IMR-90 (cell line): ENCODE results near the gene CD99. TPM values are rescaled to one million over a fixed set of nuclear protein-coding genes. Genes with fewer than 3 reads are reported as not detected.

Experiments
- ATAC-seq: fragments of 200-7000 bp; cut with Tn5 transposase; 2 replicates; pipeline ENCODE4 v1.9.1; 2020; ENCODE audit warnings: low read depth, mild to moderate bottlenecking, moderate library complexity
- BruUV-seq: library from RNA; stranded (reverse); fragments of 400-500 nt; replicated peaks from 2 replicates; lab custom pipeline; 2021; lab: Mats Ljungman, UMichigan
- CTCF ChIA-PET: fragments of 300-600 bp; formaldehyde crosslinking; extraction: SDS; loops from one replicate; lab custom pipeline; 2021; ENCODE audit warnings: antibody characterized with exemption; lab: Yijun Ruan, JAX
- POLR2A ChIA-PET: fragments of 300-600 bp; sonication (Branson Sonifier 250); formaldehyde crosslinking; loops from one replicate; lab custom pipeline; 2022; ENCODE audit warnings: antibody characterized with exemption; ENCODE audit not compliant: unreplicated experiment; lab: Charles Lee
- DNase-seq: peaks from one replicate; pipeline ENCODE4 v3.0.0; 2013
- H2AFZ ChIP-seq: replicated peaks from 2 replicates; pipeline ENCODE3; 2013; ENCODE audit warnings: low read length, mild to moderate bottlenecking; ENCODE audit not compliant: poor library complexity
- H2AK5ac ChIP-seq: 2 replicates; pipeline ENCODE4 v1.6.1; 2013; ENCODE audit warnings: low read depth, low read length, inconsistent platforms
- H2AK9ac ChIP-seq: replicated peaks from 2 replicates; pipeline ENCODE3; 2013; ENCODE audit warnings: mild to moderate bottlenecking, low read depth, low read length, moderate library complexity; ENCODE audit not compliant: poor library complexity
- H2BK120ac ChIP-seq: 2 replicates; pipeline ENCODE4 v1.6.1; 2013; ENCODE audit warnings: low read depth, low read length, inconsistent platforms
- H2BK15ac ChIP-seq: 3 replicates; pipeline ENCODE4 v1.6.1; 2013; ENCODE audit warnings: low read depth, low read length, inconsistent platforms
- H2BK20ac ChIP-seq: 2 replicates; pipeline ENCODE4 v1.6.1; 2013; ENCODE audit warnings: low read depth, mild to moderate bottlenecking, inconsistent platforms, low read length, moderate library complexity
- H2BK5ac ChIP-seq: 2 replicates; pipeline ENCODE4 v1.6.1; 2013; ENCODE audit warnings: mild to moderate bottlenecking, low read depth, low read length, inconsistent platforms; ENCODE audit not compliant: poor library complexity, severe bottlenecking
- H3K14ac ChIP-seq: replicated peaks from 2 replicates; pipeline ENCODE4 v1.6.1; 2013; ENCODE audit warnings: low read depth, low read length, inconsistent platforms
- H3K18ac ChIP-seq: 2 replicates; pipeline ENCODE4 v1.6.1; 2013; ENCODE audit warnings: low read depth, low read length, control low read depth
- H3K23ac ChIP-seq: 2 replicates; pipeline ENCODE4 v1.6.1; 2013; ENCODE audit warnings: low read depth, low read length, inconsistent platforms
- H3K27ac ChIP-seq: 2 replicates; pipeline ENCODE4 v1.5.1; 2013; ENCODE audit warnings: mild to moderate bottlenecking, control low read depth, low read length; ENCODE audit not compliant: insufficient read depth
- H3K27me3 ChIP-seq: 2 replicates; pipeline ENCODE4 v1.6.1; 2013; ENCODE audit warnings: low read length; ENCODE audit not compliant: control insufficient read depth, insufficient read depth
- H3K36me3 ChIP-seq: 2 replicates; pipeline ENCODE4 v1.6.1; 2013; ENCODE audit warnings: low read length, mixed read lengths; ENCODE audit not compliant: control insufficient read depth, insufficient read depth
- H3K4ac ChIP-seq: 2 replicates; pipeline ENCODE4 v1.6.1; 2013; ENCODE audit warnings: low read depth, low read length, inconsistent platforms
- H3K4me1 ChIP-seq: 2 replicates; pipeline ENCODE4 v1.6.1; 2013; ENCODE audit warnings: low read length, mixed read lengths; ENCODE audit not compliant: control insufficient read depth, insufficient read depth
- H3K4me2 ChIP-seq: 2 replicates; pipeline ENCODE4 v1.6.1; 2013; ENCODE audit warnings: low read depth, mild to moderate bottlenecking, control low read depth, low read length, moderate library complexity
- H3K4me3 ChIP-seq: 2 replicates; pipeline ENCODE4 v1.5.1; 2013; ENCODE audit warnings: low read depth, mild to moderate bottlenecking, control low read depth, low read length, moderate library complexity; ENCODE audit not compliant: insufficient read depth
- H3K56ac ChIP-seq: 2 replicates; pipeline ENCODE4 v1.6.1; 2013; ENCODE audit warnings: low read length, inconsistent platforms; ENCODE audit not compliant: insufficient read depth; ENCODE audit errors: extremely low read depth
- H3K79me1 ChIP-seq, 2 experiments: 2 replicates each; pipeline ENCODE4 v1.6.1; 2013; ENCODE audit warnings: low read length in 2 of 2, inconsistent platforms in 1 of 2, low read depth in 1 of 2
- H3K9ac ChIP-seq: 2 replicates; pipeline ENCODE4 v1.6.1; 2013; ENCODE audit warnings: low read depth, low read length, control low read depth
- H3K9me1 ChIP-seq: 2 replicates; pipeline ENCODE4 v1.6.1; 2013; ENCODE audit warnings: low read length, inconsistent platforms; ENCODE audit not compliant: insufficient read depth
- H3K9me3 ChIP-seq: 2 replicates; pipeline ENCODE4 v1.6.1; 2013; ENCODE audit warnings: low read length; ENCODE audit not compliant: control insufficient read depth, insufficient read depth
- H4K20me1 ChIP-seq: 2 replicates; pipeline ENCODE4 v1.6.1; 2013; ENCODE audit warnings: low read length, inconsistent platforms; ENCODE audit not compliant: insufficient read depth
- H4K5ac ChIP-seq: 2 replicates; pipeline ENCODE4 v1.6.1; 2013; ENCODE audit warnings: mild to moderate bottlenecking, low read depth, low read length, control low read depth
- H4K8ac ChIP-seq, 2 experiments: 2 replicates each; pipeline ENCODE4 v1.6.1; 2013; ENCODE audit warnings: low read depth in 2 of 2, low read length in 2 of 2, control low read depth in 1 of 2, inconsistent platforms in 1 of 2
- H4K91ac ChIP-seq: 2 replicates; pipeline ENCODE4 v1.6.1; 2013; ENCODE audit warnings: low read depth, low read length, inconsistent platforms; ENCODE audit not compliant: insufficient read depth
- POLR2A ChIP-seq: IDR thresholded peaks from 2 replicates; pipeline ENCODE4 v1.6.1; 2012; ENCODE audit warnings: mild to moderate bottlenecking, low read depth, low read length
- USF2 ChIP-seq: fragments of 150-350 bp; IDR thresholded peaks from 2 replicates; pipeline ENCODE4 v1.6.1; 2017; ENCODE audit warnings: mild to moderate bottlenecking, antibody characterized with exemption, low read length, low read depth
- WGBS, 2 experiments: methylation state at CpG; one replicate each; pipeline versions ENCODE4 v1.1.5 to v1.1.7; 2013; ENCODE audit warnings: missing lambda C conversion rate in 2 of 2; ENCODE audit not compliant: insufficient read length in 1 of 2; ENCODE audit errors: extremely low coverage in 2 of 2; 5-methylcytosine and 5-hydroxymethylcytosine counted together
- dilution Hi-C: fragments of 300-500 bp; cut with HindIII; formaldehyde crosslinking; loops from one replicate; pipeline ENCODE4 v1.14.3; 2018; ENCODE audit warnings: low sequenced_read_pairs; ENCODE audit not compliant: unreplicated experiment
- in situ Hi-C: fragments of 300-500 bp; cut with MboI; formaldehyde crosslinking; loops from 3 replicates; pipeline ENCODE4 v1.14.3; 2019; ENCODE audit warnings: low sequenced_read_pairs, inconsistent platforms, mixed read lengths
- intact Hi-C: fragments of 100-400 bp; cut with micrococcal nuclease; formaldehyde crosslinking; loops from 2 replicates; pipeline ENCODE4 v1.10.0; 2022
- polyA plus RNA-seq, 3 experiments: library from polyadenylated mRNA; depleted of rRNA; stranded (reverse); fragments of >200 nt; gene quantifications; 2 replicates each; pipeline ENCODE4 v1.2.3, GENCODE V29; 2012; ENCODE audit warnings: low replicate concordance in 1 of 3
- total RNA-seq: library from RNA; depleted of rRNA; stranded (reverse); fragments of >200 nt; gene quantifications from 2 replicates; pipeline ENCODE4 v1.2.3, GENCODE V29; 2012

CD99 gene
- total and polyA plus RNA-seq, 2 of the 4 experiments (the other 2 are of a cell fraction): 102 to 369 TPM

GRCh38 chrX:2699959-2700358 is 8.9 kb downstream of the CD99 start:
- Histone ChIP-seq H2AK5ac (no peak overlapping the region), H3K4ac (no peak overlapping the region), H2BK5ac (no peak overlapping the region), H3K4me3 (no peak overlapping the region), H4K91ac (no peak overlapping the region), H4K5ac (no peak overlapping the region), H2AK9ac (no peak overlapping the region), H3K23ac (no peak overlapping the region), H3K4me1 (peaks cover 14% of the 10 kb centered on the region), H3K4me2 (no peak overlapping the region), H2BK20ac (no peak overlapping the region), H3K36me3 (peaks cover 8% of the 10 kb centered on the region; the same call in 1 of the 2 replicates), H3K9me3 (no peaks in the 10 kb centered on the region), H2BK120ac (no peak overlapping the region), H2AFZ (no peak overlapping the region), H3K14ac (no peak overlapping the region), H3K56ac (no peak overlapping the region), H4K8ac (no peak overlapping the region), H3K79me1 (peaks cover 4 to 76% of the 10 kb centered on the region in 2 experiments), H3K27me3 (no peaks in the 10 kb centered on the region), H3K27ac (no peak overlapping the region), H3K9me1 (peaks cover 12% of the 10 kb centered on the region), H4K20me1 (peaks cover 88% of the 10 kb centered on the region), H3K18ac (no peak overlapping the region), H3K9ac (no peak overlapping the region), H2BK15ac (no peak overlapping the region)
- intact Hi-C loops: no loop called here
- ChIA-PET CTCF (no interaction called here), POLR2A (no interaction called here)
- DNase-seq: no peak
- no peak for ATAC-seq
- WGBS, 2 experiments: 93% methylated on average over 3 of the region's 4 CpGs; no CpG with 5 or more reads in 1 of the 2 experiments
- dilution Hi-C loops: no loop called here
- no TSS peak for BruUV-seq
- TF ChIP-seq POLR2A: no peak
- TF ChIP-seq USF2: no peak
- in situ Hi-C loops: no loop called here
